OCI-M2 (cell line): ENCODE measurements around the gene PCGF2.

Experiments used
- DNase-seq: peaks from one replicate; lab custom pipeline; 2025; ENCODE audit not compliant: unreplicated experiment; lab: John Stamatoyannopoulos, UW

Gene PCGF2

DNA sequence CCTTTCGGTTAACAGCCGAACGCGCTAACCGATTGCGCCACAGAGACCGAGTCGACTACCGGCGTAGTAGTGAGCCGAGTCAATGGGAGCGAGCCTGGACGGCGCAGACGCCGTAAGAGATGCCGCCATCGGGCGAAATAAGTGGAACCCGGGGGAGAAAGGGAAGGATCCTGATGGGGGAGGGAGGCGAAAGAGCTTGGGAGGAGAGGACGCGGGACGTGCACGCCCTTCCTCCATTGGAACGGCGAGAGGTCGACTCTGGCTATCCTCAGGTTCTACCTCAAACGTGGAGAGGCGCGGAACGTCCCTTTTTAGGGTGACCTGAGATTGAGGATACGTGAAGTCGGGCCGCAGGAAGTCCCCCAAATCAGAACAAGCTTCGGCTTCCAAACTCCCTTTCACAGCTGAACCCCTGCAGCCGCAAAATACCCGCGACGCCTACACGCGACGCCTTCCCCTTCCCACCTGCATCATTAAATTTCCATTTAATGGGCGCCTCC is 3.7 kb upstream of the PCGF2 start:
- DNase-seq: peak; percentile 53

DNA sequence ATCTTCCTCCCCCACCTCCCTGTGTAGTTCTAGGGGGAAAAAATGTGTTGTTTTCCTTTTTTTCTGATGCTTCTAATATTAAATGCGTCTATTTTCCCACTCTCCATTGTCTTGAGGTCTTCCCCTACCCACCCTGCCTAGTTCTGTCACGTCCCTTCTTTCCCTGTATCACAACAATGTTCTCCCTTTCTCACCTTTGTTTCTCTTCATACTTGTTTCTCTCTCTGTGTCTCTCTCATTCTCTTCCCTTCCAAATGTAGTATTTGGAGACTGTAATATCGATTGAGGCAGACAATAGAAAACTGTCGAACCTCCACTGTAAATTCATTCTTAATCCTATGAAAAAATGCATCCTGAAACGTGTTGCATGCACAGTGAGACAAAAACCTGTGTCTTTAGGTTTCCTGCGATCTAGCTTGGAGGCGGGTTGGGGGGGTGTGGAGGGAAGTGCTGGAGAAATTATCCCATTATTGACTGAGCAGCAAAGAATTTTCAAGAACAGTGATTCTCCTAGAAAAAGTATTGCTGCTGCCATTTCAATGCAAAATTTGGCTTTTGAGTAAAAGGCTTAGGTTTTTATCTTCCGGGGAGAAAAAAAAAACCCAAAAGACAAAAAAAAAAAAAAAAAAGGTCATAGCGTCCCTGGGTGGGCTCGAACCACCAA is 3.1 kb upstream of the PCGF2 start:
- DNase-seq: no peak

DNA sequence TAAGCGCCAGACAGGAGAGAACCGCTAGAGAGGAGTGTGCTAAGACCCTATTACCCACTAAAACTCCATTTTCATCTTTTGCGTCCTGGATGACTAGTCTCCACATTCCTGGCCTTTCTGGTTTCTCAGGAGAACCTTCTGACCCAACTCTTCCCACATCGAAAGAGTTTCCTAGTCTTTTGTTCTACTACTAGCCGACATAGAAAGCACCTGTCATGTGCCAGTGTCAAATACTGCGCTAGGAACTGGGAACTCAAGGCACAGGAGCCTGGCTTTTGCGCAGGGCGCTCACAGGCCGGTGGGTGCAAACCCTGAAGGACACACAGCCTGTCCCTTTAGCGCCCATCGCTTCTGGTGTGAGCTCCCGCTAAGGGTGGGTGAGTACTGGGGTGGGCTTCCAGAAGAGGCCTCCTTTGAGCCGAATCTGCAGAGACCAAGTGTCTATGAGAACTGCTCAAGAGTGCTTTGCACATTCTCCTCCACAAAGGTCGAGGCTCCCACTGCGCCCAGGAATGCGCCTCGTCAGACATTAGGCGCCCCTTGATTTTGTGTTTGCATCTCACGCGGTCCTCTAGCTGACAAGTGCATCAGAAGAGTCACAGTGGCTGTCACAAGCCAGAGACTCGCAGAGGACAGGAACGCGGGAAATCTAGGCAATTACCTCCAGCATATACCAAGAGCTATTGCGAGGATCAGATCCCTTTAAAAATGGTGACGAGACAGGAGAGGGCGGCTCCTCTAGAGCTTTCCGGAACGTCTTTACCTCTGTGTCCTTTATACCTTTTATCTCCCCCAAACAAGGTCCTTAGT is 2.4 kb upstream of the PCGF2 start:
- DNase-seq: no peak

GRCh38 chr17:38750044-38750311 is 1.8 kb upstream of the PCGF2 start:
- DNase-seq: no peak

- no peak for DNase-seq
These were observed 1.3 kb upstream of the PCGF2 start for GRCh38 chr17:38749223-38750043.

GRCh38 chr17:38748892-38749222 is 721 bp upstream of the PCGF2 start:
- DNase-seq: no peak

DNA sequence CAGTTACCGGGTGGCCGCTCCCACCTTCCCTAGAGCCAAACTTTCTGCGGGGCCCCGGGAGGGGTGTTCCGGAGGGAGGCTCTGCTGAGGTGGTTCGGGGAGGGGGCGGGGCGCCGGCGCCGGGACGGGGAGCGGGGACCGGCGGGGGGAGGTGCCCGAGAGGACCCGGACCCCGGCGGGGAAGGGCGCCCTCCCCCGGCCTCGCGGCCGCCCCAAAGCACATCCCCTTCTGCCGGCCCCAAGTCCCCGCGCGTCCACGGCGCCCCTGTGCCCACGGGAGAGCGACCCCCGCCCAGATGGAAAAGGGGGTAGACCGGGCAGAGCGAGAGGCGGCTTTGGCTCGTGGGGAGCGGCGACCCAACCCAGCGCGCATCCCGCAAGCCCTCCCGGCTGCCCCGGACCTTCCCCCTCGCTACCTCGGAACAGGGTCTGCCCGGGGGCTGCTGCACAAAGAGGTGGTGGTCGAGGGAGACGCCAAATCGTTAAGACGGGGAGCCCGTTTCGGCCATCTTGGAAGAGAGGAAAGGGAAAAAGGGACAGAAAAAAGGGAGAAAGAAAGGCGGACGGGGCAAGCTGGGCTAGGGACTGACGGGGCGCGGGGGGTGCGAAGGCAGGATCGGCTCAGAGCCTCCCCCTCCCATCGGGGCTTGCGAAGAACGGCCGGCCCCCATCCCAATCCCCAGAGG is 530 bp downstream of the PCGF2 start:
- no peak for DNase-seq

- DNase-seq: no peak
These were observed 1.2 kb downstream of the PCGF2 start for GRCh38 chr17:38746849-38747462.

- DNase-seq: no peak
These were observed 1.9 kb downstream of the PCGF2 start for GRCh38 chr17:38746004-38746848.

DNA sequence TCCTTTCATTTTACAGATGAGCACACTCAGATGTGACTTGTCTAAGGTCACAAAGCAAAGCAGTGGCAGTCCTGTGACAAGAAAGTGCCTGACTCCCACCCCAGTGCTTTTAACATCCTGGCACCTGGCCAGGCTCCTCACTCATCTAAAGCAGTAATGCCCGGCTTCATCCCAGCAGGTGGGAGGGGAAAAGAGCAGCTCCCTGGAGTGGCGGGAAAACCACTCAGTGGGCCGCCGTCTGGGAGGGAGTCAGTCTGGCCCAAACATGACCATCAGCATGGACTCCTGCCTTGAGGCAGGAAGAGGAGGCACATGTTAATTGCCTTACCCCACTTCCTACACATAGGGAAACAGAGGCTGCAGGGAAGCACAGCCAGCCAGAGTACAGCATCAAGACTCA is 2.6 kb downstream of the PCGF2 start:
- DNase-seq: no peak

- no peak for DNase-seq
These were observed 4.5 kb downstream of the PCGF2 start for GRCh38 chr17:38743556-38744171.

DNA sequence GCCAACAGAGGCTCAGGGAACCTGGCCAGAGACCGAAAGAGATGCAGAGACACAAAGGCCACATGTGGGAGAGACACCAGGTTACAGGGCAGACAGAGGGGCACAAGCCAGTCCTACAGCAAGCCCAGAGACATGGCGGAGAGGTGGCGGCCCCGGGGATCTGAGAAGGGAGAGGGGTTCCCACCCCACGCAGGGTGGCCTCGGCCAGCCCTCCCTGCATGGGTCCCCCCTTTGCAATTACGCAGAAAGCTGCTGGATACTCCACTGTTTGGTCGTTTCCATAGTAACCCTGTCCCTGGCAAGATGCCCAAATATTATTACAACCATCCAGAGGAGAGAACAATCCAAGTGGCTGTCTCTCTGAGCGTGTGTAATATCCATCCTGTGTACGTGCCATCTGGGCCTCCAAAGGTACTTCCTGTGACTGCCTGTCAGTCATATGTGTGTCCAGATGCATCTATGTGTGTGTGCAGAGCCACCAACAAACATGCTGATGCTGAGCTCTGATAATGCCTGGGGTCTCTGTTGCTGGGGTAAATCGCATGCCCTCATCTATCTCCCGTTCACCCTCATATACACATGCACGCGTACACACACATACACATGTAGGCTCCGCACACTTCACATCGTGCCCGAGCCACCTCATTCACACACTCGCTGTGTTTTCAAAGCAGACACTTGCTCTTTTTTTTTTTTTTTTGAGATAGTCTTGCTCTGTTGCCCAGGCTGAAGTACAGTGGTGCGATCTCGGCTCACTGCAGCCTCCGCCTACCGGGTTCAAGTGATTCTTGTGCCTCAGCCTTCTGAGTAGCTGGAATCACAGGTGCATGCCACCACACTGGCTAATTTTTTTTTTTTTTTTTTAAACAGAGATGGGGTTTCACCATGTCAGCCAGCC is 5.5 kb downstream of the PCGF2 start:
- no peak for DNase-seq

DNA sequence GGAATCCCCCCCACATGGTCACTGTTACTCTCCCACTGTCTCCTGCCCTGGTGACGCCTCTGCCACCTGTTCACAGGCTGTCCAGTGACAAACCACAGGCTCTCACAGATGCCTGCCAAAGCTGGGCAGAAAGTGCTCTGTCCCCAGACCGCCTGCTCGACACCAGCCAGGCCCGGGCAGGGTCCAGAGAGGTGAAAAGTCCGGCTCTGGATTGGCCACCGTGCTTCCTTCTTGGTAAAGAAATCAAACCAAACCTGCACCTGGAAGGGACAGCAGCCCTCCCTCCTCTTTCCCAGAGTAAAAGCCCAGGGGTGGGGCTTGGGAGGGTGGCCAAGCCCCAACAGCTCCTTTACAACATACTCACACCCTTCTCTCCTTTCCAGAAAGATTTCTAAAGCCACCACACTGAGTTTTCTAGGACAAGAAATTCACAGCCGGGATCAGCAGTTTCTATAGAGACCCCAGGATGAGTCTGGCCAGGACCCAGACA is 6.2 kb downstream of the PCGF2 start:
- no peak for DNase-seq

DNA sequence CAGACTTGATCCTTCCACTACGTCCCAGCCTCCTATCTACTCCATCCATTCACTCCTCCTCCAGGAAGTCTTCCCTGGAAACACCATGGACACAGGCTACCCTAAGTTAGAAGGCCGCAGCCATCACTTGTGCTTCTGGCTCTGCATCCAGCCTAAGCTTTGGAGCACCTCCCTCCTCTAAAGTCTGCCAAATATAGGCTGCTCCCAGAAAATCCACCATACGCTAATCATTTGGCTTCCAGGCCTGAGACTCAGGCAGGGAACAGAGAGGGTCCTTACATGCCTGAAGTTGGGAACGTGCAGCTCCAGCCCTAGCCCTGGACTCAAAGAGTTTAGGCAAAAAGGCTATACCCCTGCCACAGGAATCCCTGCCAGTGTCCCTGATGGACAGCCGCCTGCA is 6.7 kb downstream of the PCGF2 start:
- no peak for DNase-seq

DNA sequence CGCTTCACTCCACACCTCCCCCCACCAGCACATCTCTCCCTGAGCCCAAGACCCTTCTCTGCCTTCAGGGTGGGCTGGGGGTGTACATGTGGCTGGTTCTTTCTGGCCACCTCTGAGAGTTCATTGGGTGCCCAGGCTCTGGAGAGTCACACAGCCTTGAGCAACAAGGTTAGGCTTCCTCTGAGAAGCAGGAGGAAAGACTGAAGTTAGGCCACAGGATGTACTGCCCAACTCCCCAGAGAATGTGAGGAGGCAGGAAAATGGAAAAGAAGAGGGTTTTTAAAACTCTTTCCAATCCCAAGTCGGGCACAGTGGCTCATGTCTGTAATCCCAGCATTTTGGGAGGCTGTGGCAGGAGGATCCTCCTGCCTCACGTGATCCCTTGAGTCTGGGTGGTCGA is 7.3 kb downstream of the PCGF2 start:
- no peak for DNase-seq

- DNase-seq: no peak
These were observed 8.1 kb downstream of the PCGF2 start for GRCh38 chr17:38740044-38740443.

- DNase-seq: no peak
These were observed 8.8 kb downstream of the PCGF2 start for GRCh38 chr17:38739305-38739704.

DNA sequence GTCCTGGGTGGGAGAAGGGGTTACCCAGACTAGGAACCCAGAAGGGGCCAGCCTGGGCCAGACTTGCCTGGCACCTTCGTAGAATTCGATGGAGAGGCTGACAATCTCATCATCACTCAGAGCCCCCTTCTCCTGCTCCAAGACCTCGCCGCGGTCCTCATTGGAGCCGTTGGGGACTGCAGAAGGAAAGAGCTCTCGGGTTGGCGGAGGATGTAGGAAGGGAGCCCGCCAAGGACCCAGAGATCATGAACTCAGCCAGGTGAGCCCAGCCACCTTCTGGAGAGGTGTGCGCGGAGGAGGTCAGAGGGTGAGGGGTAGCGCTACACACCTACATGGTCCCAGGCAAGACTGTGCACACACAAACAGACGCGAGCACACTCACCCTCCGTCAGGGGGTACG is 9.4 kb downstream of the PCGF2 start:
- DNase-seq: no peak
